Skeletal muscle satellite cell (primary cell): ENCODE measurements around the gene KRTAP17-1.

ENCODE experiments used
- H3K27me3 ChIP-seq: 2 replicates; pipeline ENCODE4 v1.7.0; 2013; ENCODE audit warnings: low read length; ENCODE audit not compliant: control insufficient read depth, insufficient read depth
- H3K36me3 ChIP-seq: 2 replicates; pipeline ENCODE4 v1.7.0; 2013; ENCODE audit warnings: mild to moderate bottlenecking, control low read depth, low read length; ENCODE audit not compliant: insufficient read depth
- H3K4me1 ChIP-seq: 2 replicates; pipeline ENCODE4 v1.7.0; 2013; ENCODE audit warnings: low read length; ENCODE audit not compliant: control insufficient read depth, insufficient read depth
- H3K4me2 ChIP-seq: 2 replicates; pipeline ENCODE4 v1.7.0; 2013; ENCODE audit warnings: mild to moderate bottlenecking, low read length
- H3K4me3 ChIP-seq: 2 replicates; pipeline ENCODE4 v1.7.0; 2013; ENCODE audit warnings: low read length
- H3K9ac ChIP-seq: 2 replicates; pipeline ENCODE4 v1.7.0; 2013; ENCODE audit warnings: mild to moderate bottlenecking, low read depth, low read length, moderate library complexity
- H3K9me3 ChIP-seq: replicated peaks from 2 replicates; pipeline ENCODE4 v1.7.0; 2013; ENCODE audit warnings: mild to moderate bottlenecking, control low read depth, low read length

KRTAP17-1 gene

DNA sequence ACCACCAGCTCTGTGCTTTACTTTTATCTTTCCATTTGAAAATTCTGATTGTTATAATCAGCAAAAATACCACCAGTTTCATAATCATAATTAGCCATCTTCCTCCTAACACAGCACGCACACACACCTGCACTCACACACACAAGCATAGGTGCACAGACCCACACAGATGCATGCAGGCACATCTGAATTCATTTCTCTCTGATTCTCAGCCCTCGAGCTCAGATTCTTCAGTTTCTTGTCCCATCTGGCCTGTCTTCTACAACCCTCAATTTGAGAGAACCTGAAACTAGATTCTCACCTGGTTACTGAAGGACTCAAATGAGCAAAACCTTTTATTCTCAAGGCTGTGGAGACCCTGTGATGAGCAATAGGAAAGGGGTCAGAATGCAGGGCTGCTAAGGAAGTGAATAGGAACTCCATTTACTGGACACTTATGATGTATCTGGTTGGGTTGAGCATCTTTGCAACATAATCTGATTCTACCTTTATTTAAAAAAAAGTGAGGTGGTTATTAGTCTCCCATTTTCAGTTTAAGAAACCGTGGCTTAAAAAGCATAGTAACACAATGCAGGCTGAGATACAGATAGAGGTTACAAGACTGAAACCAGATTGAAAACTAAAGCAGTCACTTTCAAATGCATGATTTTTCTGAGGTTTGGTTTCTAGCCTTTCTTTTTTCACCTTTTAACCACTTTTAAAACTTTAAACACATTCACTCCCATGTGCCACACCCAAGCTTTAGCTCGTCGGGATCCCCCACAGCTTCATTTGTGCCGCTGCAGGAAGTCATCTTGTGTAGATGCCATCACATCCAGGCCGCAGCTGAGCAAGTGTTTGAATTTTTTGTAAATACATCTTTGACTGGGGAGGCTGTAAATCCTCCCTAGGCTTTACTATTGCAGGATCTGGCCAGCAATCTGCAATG, 25.7 kb upstream of the KRTAP17-1 start:
- H3K9ac ChIP-seq, result no peak overlapping the region
- H3K27me3 ChIP-seq, result peaks cover 7% of the 10 kb centered on the region
- no peak overlapping the region for H3K4me2 ChIP-seq
- no peaks in the 10 kb centered on the region for H3K9me3 ChIP-seq
- H3K4me3 ChIP-seq, result no peak overlapping the region
- no peaks in the 10 kb centered on the region for H3K4me1 ChIP-seq
- no peaks in the 10 kb centered on the region for H3K36me3 ChIP-seq

DNA sequence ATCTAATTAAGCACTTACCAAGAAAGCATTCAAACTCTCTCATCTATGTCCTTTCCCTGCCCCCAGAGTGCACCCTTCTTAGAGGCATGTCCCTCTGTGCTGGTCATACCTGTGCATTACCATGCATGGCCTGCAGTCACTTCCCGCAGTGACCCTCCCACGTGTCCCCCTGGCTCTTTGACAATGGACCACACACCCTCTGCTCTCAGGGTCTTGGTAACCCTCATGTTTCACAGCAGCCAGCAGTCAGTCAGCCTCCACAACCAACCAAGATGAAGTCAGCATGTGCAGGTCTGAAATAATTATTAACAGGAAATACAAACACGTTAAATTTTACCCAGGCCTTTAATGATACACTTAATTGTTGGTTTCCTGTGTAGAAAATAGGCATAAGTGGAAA, 25.0 kb upstream of the KRTAP17-1 start:
- H3K27me3 ChIP-seq, result peaks cover 4% of the 10 kb centered on the region
- no peaks in the 10 kb centered on the region for H3K4me1 ChIP-seq
- H3K36me3 ChIP-seq, result no peaks in the 10 kb centered on the region
- no peak overlapping the region for H3K9ac ChIP-seq
- no peaks in the 10 kb centered on the region for H3K9me3 ChIP-seq
- H3K4me2 ChIP-seq, result no peak overlapping the region
- no peak overlapping the region for H3K4me3 ChIP-seq

DNA sequence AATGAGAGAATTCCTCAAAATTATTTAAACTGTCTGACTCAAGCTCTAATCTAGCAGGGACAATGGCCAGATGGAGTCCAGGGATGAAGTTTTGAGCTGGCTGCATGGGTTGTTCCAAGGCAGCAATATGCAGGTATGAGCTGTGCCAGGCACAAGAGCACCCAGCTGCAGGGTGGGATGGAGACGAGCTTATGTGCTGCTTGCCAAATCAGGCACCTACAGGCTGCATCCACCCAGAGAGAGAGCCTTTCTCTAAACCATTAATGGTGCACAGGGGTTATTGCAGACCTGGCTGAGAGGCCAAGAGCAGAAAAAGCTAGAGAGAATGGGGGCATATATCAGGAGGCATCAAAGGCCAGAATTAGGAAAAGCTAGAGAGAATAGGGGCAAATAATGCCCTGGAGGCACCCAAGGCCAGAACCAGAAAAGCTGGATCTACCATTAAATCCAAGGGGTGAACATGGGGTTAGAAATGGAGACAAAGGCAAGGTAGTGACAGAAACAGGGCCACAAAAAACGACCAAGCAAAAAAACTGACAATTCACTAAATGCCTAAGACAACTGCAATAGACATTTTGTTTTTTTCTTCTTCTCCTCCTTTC, 24.2 kb upstream of the KRTAP17-1 start:
- Histone ChIP-seq H3K4me1 (no peaks in the 10 kb centered on the region), H3K4me2 (no peak overlapping the region), H3K9ac (no peak overlapping the region), H3K4me3 (no peak overlapping the region), H3K9me3 (no peaks in the 10 kb centered on the region), H3K36me3 (no peaks in the 10 kb centered on the region), H3K27me3 (peaks cover 8% of the 10 kb centered on the region)

DNA sequence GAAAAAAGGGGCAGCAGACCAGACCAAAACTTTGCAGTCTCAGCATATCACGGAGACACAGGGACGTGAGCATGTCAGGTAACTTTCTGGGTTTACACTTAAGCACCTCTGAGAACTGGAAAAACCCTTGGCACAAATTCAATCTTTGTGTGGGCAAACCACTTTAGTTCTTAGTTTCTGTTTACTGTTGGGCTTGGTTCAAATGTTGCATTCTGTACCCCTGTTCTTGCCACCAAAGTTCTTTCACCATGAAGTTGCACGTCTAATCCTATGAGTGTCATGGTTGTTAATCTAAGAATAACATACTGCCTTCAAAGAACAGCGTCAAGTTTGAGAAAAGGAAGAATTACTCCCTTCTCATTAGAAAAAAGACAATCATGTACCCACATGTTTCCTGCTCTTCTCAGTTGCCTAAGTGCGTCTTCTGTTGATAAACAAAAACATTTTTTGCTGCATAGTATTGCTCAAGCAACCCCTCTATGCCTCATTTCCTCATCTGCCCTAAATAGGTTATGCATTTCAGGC, 23.5 kb upstream of the KRTAP17-1 start:
- Histone ChIP-seq H3K4me3 (no peak overlapping the region), H3K4me1 (no peaks in the 10 kb centered on the region), H3K27me3 (peaks cover 8% of the 10 kb centered on the region), H3K36me3 (no peaks in the 10 kb centered on the region), H3K9me3 (no peaks in the 10 kb centered on the region), H3K4me2 (no peak overlapping the region), H3K9ac (no peak overlapping the region)

DNA sequence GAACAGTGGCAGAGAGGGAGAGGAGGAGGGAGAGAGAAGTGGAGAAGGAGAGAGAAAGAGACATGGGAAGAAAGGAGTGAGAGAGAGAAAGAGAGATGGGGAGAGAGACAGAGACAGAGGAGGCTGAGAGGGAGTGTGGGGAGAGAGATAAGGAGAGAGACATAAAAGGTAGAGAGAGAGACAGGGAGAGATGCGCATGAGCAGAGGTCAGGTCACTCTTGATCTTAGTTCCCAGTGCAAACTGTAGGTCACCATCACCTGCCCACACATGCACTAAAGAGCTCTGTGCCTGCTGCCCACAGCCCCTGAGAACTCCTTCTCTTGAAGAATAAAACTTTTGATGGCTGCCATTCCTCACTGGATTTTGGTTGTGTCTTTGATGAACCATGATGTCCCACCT, 20.2 kb upstream of the KRTAP17-1 start:
- Histone ChIP-seq H3K4me2 (no peak overlapping the region), H3K4me3 (no peak overlapping the region), H3K4me1 (no peaks in the 10 kb centered on the region), H3K27me3 (peaks cover 4% of the 10 kb centered on the region), H3K36me3 (no peaks in the 10 kb centered on the region), H3K9ac (no peak overlapping the region), H3K9me3 (no peaks in the 10 kb centered on the region)

DNA sequence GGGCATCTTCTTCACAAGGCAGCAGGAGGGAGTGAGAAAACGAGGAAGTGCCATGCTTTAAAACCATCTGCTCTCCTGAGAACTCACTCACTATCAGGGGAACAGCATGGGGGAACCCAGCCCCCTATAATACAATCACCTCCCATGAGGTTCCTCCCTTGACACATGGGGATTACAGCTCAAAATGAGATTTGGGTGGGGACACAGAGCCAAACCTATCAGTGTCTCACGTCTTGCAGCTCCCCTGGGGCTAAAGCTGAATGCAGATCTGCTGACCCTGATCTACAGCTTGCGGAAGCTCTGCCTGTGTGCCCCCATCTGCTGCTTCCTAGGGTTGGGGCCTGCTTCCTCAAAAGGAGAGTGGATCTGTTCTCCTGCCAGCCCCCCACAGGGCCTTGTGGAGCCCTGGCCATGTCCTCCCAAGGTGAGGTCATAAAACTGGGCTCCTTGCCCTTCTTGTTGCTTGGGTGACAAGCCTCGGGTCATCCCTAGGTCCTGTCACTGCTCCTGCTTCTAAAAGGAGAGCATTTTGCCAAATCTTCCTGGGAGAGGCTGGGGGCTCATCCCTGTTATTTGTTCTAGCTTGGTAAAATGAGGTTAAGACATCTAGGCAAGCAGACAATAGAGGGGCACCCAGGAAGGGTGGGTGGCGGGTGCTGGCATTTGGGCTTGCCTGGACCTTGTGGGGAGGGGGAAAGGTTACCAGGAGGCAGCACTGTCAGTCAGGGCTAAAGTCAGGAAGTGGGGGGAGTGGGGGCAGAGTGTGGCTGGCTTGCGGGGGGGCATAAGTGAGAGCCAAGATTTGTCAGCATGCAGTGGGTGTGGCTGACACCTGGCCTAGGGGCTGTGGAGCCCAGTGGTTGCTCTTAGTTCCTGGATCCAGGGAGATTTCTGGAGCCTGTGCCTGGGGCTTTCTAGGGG, 19.1 kb upstream of the KRTAP17-1 start:
- H3K27me3 ChIP-seq, result peaks cover 4% of the 10 kb centered on the region
- no peak overlapping the region for H3K4me2 ChIP-seq
- no peaks in the 10 kb centered on the region for H3K9me3 ChIP-seq
- H3K4me3 ChIP-seq, result no peak overlapping the region
- no peak overlapping the region for H3K9ac ChIP-seq
- H3K4me1 ChIP-seq, result no peaks in the 10 kb centered on the region
- no peaks in the 10 kb centered on the region for H3K36me3 ChIP-seq

DNA sequence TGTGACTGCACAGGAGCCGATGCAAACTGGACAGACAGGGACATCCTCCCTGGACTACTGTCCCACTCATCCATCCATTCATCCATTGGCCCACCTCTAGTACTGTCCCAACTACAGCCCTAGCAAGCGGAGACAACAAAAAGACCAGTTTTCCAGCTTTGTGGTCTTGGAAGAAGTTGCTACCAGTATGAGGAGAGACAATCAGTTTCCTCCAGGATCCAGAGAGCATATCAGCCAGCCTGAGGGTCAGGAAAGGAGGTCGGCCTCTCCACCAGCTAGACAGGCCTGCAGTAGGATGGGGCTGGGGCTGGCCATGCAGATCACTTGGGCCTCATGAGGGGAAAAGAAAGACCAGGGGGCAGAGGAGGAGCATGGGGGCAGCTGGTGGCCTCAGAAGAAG, 18.3 kb upstream of the KRTAP17-1 start:
- no peak overlapping the region for H3K4me2 ChIP-seq
- H3K27me3 ChIP-seq, result peaks cover 4% of the 10 kb centered on the region
- H3K4me3 ChIP-seq, result no peak overlapping the region
- no peaks in the 10 kb centered on the region for H3K4me1 ChIP-seq
- H3K36me3 ChIP-seq, result no peaks in the 10 kb centered on the region
- no peaks in the 10 kb centered on the region for H3K9me3 ChIP-seq
- no peak overlapping the region for H3K9ac ChIP-seq

DNA sequence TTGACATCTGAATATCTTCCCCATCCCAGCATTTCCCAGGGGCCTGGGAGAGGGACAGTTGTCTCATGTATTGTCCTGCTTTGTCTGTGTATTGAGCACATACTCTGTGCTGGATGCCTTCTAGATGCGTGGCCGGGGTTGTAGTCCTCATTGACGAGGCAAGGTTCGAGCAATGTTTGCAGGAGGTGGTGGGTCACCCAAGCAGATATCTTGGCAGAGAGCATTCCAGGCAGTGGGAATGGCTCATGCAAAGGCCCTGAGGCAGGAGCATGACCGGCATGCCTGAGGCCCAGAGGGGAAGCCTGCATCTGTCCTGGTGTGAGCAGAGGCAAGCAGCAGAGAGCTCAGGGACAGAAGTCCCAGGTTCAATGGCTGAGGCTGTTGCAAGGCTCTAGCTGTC, 17.6 kb upstream of the KRTAP17-1 start:
- H3K4me1 ChIP-seq, result no peaks in the 10 kb centered on the region

DNA sequence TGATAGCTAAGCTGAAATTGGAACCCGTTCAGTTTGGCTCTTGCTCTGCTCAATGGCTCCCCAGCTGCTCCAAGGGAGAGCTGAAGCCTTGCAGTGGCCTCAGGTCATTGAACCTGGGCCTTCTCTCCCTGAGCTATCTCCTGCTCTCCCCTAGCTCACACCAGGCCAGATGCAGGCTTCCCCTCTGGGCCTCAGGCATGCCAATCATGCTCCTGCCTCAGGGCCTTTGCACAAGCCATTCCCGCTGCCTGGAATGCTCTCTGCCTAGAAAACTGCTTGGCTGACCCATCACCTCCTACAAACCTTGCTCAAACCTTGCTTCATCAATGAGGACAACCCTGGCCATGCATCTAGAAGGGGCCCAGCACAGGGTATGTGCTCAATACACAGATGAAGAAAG, 16.7 kb upstream of the KRTAP17-1 start:
- no peak overlapping the region for H3K4me2 ChIP-seq
- no peak overlapping the region for H3K9ac ChIP-seq
- H3K9me3 ChIP-seq, result no peaks in the 10 kb centered on the region
- no peaks in the 10 kb centered on the region for H3K4me1 ChIP-seq
- peaks cover 4% of the 10 kb centered on the region for H3K27me3 ChIP-seq
- H3K36me3 ChIP-seq, result no peaks in the 10 kb centered on the region
- H3K4me3 ChIP-seq, result no peak overlapping the region

More for the DNA sequence above, 17.6 kb upstream of the KRTAP17-1 start:
- Histone ChIP-seq H3K9ac (no peak overlapping the region), H3K9me3 (no peaks in the 10 kb centered on the region), H3K4me3 (no peak overlapping the region), H3K36me3 (no peaks in the 10 kb centered on the region), H3K27me3 (peaks cover 4% of the 10 kb centered on the region), H3K4me2 (no peak overlapping the region)

DNA sequence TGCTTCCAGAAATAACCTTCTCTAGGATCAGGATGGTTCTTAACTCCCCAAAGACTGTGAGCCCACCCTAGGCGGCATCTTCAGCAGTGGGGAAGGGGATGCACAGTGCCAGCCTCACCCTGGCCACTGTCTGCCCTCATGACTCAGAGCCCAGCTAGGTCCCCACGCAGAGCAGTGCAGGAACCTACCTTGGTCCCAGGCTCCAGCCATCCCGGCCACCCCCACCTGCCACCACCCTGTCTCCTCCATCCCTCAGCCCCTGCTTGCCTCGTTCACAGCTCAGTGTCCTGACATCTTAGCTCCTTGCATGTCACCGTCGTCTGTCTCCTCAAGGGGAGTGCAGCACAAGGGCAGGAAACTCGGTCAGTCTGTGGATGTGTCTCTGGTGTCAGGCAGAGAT, 16.1 kb upstream of the KRTAP17-1 start:
- no peak overlapping the region for H3K4me2 ChIP-seq
- H3K9me3 ChIP-seq, result no peaks in the 10 kb centered on the region
- no peaks in the 10 kb centered on the region for H3K4me1 ChIP-seq
- no peak overlapping the region for H3K9ac ChIP-seq
- peaks cover 4% of the 10 kb centered on the region for H3K27me3 ChIP-seq
- H3K4me3 ChIP-seq, result no peak overlapping the region
- no peaks in the 10 kb centered on the region for H3K36me3 ChIP-seq

DNA sequence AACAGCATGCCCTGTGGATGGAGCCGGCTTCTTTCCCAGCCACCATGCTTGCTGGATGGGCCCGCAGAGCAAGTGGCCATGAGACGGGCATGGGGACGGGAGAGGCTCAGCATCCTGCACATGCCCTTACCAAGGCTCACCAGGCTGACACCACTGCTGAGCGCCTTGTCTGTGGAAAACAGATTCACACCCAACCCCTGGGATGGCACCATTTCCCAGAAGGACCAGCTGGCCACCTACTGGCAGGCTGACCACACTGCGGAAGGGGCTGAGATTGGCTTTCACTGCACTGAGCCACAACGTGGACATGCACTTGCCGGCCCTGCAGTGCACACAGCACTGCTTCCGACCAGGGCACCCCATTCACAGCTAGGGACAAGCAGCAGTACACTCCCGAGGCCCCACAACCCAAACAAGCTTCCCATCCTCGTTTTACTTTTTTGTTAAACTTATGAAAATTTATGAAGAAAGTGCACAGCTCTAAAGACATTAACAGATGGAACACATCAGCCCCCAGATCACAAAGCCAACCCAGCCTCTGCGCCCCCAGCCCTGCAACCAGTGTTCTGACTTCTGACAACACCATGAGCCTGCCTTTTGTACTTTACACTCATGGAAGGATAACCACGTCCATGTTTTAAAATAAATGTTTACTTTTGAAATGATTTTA, 13.9 kb upstream of the KRTAP17-1 start:
- no peaks in the 10 kb centered on the region for H3K36me3 ChIP-seq
- no peaks in the 10 kb centered on the region for H3K4me1 ChIP-seq
- H3K27me3 ChIP-seq, result no peaks in the 10 kb centered on the region
- H3K4me3 ChIP-seq, result no peak overlapping the region
- H3K9me3 ChIP-seq, result no peaks in the 10 kb centered on the region
- H3K4me2 ChIP-seq, result no peak overlapping the region
- no peak overlapping the region for H3K9ac ChIP-seq
